GM20431 (cell line): Measurements from ENCODE around the gene ZNF236.

Experiments used
- in situ Hi-C: fragments of 300-500 bp; cut with MseI, MboI; formaldehyde crosslinking; loops from one replicate; pipeline ENCODE4 v1.15.0; 2020; ENCODE audit warnings: low sequenced_read_pairs; ENCODE audit not compliant: unreplicated experiment

Gene ZNF236

DNA sequence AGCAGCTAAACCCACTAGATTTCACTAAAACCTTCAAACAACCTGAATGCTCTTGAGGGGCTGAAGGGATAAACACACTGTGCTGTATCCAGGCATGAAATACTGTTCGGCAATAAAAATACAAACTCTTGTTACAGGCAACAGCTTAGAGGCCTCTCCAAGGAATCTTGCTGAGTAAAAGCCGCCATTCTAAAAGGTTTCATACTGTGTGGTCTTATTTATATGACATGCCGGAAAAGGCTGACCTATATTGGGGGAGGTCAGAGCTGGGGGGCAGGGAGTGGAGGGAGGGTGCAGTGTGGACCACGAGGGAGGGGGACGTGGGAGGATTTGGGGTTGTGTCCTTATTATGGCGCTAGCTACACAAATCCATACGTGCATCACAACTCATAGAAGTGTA is 174.1 kb downstream of the ZNF236 start:
- in situ Hi-C loops: no loop called here

DNA sequence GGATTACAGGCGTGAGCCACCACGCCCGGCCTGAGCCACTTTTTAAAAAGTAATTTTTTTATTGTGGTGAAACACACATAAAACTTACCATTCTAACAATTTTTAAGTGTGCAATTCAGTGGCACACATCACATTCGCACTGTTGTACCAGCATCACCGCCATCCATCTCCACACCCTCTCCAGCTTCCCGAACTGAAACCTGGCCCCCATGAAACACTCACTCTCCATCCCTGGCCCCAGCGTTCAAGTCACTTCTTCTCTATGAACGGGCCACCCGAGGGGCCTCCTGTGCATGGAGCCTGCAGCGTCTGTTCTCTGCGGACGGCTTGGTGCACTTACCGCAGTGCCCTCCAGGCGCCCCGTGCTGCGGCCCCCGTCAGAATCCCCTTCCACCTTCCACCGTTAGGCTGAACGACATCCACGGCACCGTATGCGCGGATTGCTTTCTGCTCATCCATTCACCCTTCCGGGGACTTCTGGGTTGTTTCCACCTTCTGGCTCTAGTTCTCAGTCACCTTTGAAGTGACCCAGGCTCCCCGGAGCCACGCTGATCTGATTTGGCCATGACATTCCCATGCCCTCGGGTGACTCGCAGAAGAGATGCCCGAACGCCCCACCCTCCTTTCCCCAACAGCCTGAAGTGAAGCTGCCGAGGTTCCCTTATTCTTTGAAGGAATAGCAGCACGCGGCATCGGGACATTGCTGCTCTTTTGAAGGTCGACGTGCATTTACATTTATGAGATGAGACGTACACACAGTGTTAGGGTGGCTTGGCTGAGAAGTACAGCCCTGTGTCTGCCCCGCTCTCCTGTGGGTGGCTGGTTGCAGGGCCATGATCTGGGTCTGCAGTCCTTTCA is 175.8 kb downstream of the ZNF236 start:
- in situ Hi-C loops: no loop called here

DNA sequence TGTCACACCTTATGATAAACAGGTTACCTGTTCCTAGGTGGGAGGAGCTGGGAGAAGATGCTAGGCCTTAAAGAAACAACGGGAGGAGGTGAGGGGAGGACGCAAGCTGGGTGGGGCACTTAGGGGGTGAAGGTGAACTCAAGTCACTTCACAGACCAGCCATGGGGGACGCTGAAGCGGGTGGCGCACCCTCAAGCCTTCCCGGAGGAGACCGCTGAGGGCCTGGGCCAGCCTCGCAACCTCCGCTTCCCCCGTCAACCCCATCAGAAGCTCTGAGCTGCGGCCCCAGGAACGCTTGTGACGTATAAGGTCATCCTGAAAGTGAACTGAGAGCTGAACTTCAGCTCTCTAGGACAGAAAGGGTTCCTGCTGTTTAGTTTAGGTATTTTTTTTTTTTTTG is 176.7 kb downstream of the ZNF236 start:
- in situ Hi-C loops: no loop called here

DNA sequence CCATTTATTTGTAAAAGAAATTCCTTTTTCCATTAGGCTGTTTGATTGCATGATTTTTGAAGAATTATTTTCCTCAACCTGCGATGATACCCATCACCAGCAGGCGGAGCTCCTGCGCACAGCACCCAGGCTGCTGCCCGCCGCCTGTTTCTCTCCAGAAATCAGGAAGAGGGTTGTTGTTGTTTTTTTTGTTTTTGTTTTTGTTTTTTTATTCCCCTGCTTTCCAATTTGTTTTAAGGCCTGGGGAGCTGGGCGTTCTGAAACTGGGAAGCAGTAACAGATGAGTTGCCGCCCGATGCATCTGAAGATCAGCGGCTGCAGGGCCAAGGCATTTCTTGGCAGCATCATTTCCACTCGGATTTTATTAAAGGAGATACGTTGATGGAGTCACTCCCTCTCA is 178.2 kb downstream of the ZNF236 start:
- in situ Hi-C loops: loop anchor here (25.0 kb wide), 1 partner anchor 637 kb away; no protein-coding TSS in a partner anchor

DNA sequence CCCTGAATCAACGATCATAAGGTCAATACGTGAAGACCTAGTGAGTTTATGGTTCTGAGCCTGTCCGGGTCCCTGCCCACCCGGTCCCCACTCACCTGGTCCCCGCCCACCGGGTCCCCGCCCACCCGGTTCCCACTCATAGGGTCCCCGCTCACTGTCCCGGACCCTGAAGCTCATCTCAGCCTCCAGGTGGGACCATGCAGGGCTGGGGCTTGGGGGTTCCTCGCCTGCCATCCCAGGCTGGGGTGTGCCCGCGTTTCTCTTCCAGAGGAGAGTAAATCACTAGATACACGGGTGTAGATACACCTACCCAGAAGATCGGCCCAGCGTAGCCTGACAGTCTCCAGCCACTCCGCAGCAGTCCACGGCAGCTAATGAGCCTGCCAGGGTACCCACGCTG is 178.7 kb downstream of the ZNF236 start:
- in situ Hi-C loops: loop anchor here (25.0 kb wide), 1 partner anchor 636 kb away; no protein-coding TSS in a partner anchor

DNA sequence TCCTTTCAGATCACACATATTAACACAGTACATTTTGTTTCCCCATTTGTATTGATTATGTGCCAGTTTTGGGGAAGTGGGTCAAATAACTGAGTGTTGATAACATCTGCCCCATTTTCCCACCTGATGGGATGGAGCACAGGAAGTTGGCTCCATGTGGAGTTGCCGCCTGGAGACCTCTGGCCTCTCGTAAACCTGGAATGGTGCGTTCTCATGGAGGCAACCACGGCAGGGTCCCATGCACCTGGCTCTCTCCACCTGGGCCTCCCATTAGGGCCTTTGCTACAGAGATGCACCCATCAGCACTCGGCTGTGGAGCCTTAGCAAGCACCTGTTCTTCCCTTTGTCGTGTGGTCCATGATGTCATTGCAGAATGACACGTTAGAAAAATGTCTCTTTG is 179.6 kb downstream of the ZNF236 start:
- in situ Hi-C loops: loop anchor here (25.0 kb wide), 1 partner anchor 635 kb away; no protein-coding TSS in a partner anchor

DNA sequence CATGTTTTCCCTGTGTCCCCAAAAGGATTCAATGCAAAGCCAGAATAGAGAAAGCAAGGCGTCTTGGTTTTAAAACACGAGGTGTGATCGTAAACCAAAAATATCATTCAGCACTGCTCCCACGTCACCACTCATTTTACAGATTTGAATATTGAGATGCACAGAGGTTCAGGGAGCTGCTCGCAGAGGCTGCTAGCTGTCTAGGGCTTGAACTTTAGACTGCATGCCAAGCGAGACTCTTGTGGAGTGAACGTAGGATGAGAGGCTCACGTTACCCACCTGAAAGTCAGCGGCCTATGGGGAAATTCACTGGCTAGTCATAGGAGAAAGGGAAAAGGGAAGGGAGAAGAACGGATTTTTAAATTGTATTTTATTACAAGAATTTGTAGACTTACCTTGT is 180.1 kb downstream of the ZNF236 start:
- in situ Hi-C loops: loop anchor here (25.0 kb wide), 1 partner anchor 635 kb away; no protein-coding TSS in a partner anchor

DNA sequence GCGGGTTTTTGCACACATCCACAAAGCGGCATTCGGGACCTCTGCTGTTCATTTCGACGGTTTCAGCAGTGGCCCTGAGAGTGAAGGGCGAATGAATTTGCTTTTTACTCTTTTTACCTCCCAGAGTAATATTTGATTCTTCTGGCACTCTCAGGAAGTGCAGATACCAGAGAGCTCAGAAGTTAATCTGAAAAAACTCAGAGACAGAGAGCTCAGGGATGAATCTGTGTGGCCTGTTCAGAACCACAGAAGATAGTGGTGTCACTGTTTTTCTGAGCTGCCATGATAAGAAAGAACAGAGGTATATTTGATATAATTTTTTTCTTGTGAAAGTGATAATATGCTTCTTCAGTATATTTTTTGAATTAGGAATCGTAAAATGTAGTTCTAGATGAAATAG is 181.0 kb downstream of the ZNF236 start:
- in situ Hi-C loops: loop anchor here (25.0 kb wide), 1 partner anchor 634 kb away; no protein-coding TSS in a partner anchor

DNA sequence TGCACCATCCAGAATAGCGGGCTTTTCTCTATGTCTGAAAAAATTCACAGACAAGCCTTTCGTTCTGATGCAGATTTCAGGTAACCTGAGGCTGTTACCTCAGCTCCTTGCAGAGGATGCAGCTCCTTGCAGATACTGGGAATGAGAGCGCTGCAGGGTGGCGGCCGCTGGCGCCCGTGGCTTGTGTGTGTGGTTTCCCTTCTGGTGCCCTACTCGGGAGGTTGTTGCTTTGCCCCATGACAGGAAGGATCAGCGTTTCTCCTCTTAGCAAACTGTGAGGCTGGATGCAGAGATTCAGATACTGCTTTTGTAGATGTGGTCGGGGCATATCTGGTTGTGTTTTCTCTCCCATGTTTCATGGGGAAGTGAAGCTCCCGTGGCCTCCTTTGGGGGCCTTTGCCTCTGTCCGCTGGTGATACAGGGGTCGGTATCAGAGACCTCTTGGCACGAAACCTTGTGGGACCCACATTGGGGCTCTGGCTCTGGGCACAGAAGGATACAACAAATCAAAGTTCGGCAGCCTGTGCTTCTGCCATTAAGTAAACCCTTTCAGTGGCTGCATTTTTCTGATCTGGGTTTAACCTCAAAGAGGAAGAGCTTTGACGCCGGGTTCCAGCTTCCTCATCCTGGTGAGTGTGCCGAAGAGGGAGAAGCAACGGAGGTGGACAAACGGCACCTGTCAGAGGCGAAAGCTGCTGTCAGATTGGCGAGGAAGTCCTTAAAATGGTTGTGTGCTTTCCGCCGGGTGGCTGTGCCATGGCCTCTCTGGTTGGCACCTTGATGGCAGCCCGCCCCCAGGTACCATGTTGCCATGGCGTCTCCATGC is 182.4 kb downstream of the ZNF236 start:
- in situ Hi-C loops: loop anchor here (25.0 kb wide), 1 partner anchor 633 kb away; no protein-coding TSS in a partner anchor

DNA sequence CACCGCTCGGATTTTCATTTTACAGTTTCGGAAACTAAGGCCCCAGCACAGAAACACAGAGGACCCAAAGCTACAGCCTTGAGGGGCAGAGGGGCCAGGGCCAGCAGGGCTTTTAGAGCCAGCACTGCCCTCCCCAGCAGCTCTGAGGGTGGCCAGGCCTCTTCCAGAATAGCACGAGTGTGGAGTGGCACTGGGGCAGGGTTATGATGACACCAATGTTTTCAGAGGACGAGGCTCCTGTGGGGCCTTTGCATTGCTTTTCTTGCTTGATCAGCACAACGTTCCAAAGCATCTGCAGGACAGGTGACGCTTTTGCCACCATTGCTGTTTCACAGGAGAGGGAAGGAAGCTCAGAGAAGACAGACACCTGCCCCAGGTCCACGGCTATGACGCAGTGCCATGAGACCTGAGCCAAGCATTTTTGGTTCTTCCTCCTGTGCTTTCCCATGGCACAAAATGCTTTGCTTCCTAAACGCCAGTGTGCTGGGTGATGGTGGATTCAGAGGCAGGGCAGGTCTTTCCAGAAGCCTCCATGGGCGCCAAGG is 183.4 kb downstream of the ZNF236 start:
- in situ Hi-C loops: loop anchor here (25.0 kb wide), 1 partner anchor 632 kb away; no protein-coding TSS in a partner anchor

DNA sequence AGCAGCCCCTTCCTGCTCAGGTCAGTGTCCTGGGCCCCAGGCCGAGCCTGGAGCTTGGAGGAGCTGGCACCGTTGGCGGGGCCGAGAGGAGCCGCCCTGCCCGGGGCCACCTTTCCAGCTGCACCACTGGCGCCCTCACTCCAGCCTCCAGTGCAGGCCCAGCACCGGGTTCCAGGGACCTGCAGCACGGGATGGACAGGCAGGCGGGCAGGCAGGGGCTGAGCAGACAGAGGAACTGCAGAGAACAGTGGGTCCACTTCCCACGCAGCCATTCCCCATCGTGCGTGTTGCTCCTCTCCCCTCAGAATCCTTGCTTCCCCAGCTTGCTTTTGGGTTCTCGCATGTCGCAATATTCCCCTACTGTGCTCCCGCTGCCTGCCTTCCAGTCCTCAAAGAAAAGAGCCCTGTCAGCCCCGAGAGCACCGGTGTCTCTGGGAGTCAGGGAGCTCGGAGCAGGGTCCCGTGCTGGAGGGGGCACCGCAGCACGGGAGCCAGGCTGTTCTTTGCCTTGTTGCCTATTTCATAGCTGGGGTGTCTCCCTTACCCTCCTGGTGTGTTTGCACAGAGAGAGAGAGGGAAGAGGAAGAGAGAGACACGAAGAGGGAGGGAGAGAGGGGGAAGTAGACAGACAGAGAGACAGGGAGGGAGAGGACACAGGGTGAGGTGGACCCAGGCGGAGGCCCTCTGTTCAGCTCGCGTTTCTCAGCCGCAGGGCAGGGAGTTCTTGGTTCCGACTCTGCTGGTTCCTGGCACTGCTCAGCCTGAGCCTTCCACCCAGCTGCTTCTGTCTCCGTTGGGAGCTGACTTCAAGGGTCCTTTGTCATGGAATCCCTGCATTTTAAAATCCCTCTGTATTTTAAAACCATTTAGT is 184.2 kb downstream of the ZNF236 start:
- in situ Hi-C loops: loop anchor here (25.0 kb wide), 1 partner anchor 631 kb away; no protein-coding TSS in a partner anchor

DNA sequence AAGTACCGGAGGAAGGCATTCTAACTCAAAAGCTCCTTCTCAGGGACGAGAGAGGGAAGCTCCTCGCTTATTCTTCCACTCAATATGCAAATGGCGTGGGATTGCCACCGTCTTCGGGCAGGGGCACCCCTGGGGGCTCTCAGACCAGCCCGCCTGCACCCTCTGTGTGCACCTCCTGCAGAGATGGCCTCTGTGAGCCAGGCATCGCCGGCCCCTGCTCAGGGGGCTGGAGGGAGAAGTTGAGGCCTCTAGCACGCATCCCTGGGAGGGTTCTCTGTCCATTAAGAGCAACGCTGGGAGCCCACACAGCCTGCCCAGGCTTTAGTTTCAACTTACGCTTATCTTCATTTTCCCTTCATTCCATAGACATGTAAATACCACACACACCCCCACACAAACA is 184.9 kb downstream of the ZNF236 start:
- in situ Hi-C loops: loop anchor here (25.0 kb wide), 1 partner anchor 630 kb away; no protein-coding TSS in a partner anchor

DNA sequence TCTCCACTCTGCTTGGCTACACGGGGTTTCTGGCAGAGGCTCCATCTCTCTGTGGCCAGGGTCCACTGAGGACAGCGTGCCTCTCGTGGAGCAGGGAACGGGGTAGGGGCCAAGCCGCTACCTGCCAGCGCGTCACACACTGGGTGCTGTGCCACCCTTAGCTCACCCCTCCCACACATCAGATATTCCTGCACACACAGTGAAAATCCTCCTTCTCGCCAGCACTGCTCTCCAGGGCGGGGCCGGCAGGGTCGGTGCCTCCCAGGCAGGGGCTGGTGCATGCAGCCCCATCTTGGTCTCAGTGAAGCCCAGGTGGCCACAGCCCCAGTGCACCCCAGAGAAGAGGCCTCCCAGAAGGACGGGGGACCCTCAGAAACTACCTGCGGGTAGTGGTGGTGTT is 185.6 kb downstream of the ZNF236 start:
- in situ Hi-C loops: loop anchor here (25.0 kb wide), 1 partner anchor 629 kb away; no protein-coding TSS in a partner anchor

DNA sequence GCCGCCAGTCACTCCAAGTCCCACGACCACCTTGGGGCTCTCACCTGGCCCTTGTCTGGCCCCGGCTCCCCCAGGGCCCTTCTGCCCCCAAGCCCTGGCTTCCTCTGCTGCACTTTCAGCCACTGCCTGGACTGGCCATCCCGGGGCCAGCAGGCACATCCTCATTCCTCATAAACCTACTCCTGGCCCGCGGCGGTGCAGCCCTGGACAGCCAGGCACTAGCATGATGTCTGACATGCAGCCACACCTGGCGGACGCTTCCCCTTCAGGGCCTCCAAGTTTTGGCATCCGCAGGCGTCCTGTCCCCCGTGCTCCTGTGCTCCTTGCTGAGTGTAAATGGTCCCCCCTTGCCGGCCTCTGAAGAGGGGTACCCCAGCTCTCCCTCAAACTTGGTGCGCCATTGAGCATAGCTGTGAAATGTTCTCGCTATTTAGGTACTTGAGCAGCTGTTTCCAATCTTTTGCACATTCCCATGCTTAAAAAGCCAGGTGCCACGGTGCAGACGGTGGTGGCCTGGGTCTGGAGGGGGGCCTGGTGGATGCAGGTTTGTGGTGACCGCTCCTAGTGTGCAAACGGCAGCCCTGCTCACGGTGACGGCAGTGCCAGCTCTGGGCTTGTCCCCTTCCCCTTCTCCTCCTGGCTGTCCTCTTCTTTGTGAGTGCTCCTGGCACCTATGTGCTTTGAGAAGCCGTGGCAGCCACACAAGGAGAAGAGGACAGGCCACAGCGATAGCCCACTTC is 186.4 kb downstream of the ZNF236 start:
- in situ Hi-C loops: loop anchor here (25.0 kb wide), 1 partner anchor 629 kb away; no protein-coding TSS in a partner anchor

DNA sequence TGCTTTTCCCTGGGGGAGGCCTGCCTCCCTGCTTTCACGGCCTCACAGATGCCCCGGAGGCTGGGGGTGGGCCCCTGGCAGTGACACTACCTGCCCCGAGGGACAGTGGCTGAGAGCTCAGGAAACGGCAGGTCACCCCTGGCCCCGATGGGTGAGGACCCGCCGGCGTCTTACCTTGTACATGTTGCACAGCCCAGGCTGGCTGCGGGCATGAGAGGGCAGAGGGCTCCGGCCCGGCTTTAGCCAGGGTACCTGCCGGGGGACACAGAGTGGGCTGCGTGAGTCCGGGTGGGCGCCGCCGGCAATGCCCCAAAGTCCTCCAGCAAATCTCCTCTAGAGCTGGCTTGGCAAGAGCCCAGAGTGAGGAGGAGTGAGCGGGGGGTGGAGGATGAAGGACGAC is 187.3 kb downstream of the ZNF236 start:
- in situ Hi-C loops: loop anchor here (25.0 kb wide), 1 partner anchor 628 kb away; no protein-coding TSS in a partner anchor

DNA sequence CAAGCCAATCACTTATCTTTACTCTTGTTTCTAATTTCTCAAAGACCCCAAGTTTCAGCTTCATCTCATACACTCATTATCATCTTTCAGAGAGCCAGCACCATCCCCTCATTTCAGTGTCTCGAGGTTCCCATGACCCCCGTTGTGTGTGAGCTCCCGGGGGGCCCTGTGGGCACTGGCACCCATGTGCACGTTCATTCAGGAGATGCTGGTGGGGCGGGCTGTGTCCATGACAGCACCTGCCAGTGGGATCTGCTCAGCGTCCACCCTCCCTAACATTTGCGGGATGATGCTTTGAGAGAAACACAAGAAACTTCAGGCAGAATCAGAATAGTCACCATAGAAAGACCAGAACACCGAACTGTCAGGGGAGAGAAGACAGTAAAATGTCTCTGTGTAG is 189.8 kb downstream of the ZNF236 start:
- in situ Hi-C loops: loop anchor here (25.0 kb wide), 1 partner anchor 625 kb away; no protein-coding TSS in a partner anchor

DNA sequence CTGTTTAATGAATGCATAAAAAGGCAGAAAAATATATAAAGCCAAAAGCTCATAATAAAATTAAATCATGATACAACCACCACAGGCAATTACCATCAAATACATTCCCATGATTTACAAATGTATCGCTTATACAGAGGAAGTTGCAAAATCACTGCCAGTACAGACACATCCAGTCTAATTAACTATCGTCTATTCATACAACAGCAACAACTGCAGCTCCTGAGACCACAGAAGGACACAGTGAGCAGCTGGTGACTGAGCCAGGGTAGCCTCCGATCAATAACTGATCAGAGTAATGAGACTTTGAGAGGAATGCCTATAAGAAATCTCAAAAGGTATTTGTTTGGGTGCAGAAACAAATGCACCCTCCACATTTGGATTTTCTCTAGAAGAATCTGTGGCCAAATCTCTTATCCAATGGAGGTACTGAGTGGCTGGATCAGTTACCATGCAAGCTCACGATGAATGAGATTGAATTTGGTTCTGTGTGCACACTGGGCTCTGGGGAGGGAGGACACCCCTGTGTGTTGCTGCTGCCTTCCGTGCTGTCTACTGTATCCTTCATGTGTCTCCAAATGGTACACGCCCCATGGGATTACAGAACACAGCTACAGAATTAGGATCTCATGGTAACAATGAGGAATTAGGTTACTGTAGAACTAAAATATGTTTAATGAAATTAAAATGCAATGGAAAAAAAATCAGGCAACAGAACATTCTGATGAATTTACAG is 190.6 kb downstream of the ZNF236 start:
- in situ Hi-C loops: loop anchor here (25.0 kb wide), 1 partner anchor 624 kb away; no protein-coding TSS in a partner anchor
